Measurements from ENCODE around the gene CAMKK1. TPM values are rescaled to one million over a fixed set of nuclear protein-coding genes. Genes with fewer than 3 reads are reported as not detected.

CAMKK1 gene
- total and polyA plus RNA-seq, 2 donors (not counting 1 experiment from before 2014, with no cell fraction given) = 4.5 to 35.9 TPM

GRCh38 chr17:3903881-3904290 lies 11.0 kb upstream of the CAMKK1 start:
- Mint-ChIP-seq H3K27me3 (no peaks in the 10 kb centered on the region), H3K4me3 (peak overlapping the region; percentile 88), H3K9me3 (ENCODE audit: insufficient read depth) (no peaks in the 10 kb centered on the region), H3K4me1 (peaks cover 26% of the 10 kb centered on the region), H3K27ac (peak overlapping the region; percentile 37)
- ChIA-PET CTCF (interaction anchor here (1.2 to 5.9 kb wide), 7 partner anchors 10 to 61 kb away, joined by 3 to 47 read pairs (median 12); partner anchors contain the start of genes CAMKK1, NCBP3 and P2RX1), POLR2A (interaction anchor here (0.5 to 2.4 kb wide), 5 partner anchors 11 to 180 kb away, joined by 3 to 13 read pairs (median 7); partner anchors contain the start of genes CAMKK1 and P2RX1)
- ATAC-seq (ENCODE audit: low read depth) (no peak), DNase-seq (no peak)
- peak overlapping the region; percentile 74 for H3K4me2 ChIP-seq (replicated peaks; ENCODE audit: low read depth, low read length, poor library complexity, severe bottlenecking)
- H3K79me2 ChIP-seq (ENCODE audit: control insufficient read depth, insufficient read depth, low read length) = peaks cover 24% of the 10 kb centered on the region
- H3K4me3 ChIP-seq (ENCODE audit: control extremely low read depth in 1 of 5, extremely low read depth in 1 of 5, insufficient read depth in 1 of 5, low read depth in 2 of 5, low read length in 4 of 5) = no peak overlapping the region
- intact Hi-C loops (cut with micrococcal nuclease) = loop anchor here (1.0 to 2.0 kb wide), 2 partner anchors 11 to 57 kb away; partner anchors contain the start of genes CAMKK1 and NCBP3
- no peaks in the 10 kb centered on the region for H3K36me3 ChIP-seq (replicated peaks in 1 of 2; ENCODE audit: control extremely low read depth in 1 of 2, control insufficient read depth in 1 of 2, extremely low read depth in 1 of 2, insufficient read depth in 2 of 2, low read length in 1 of 2)
- no peak overlapping the region for H2AFZ ChIP-seq (ENCODE audit: insufficient read depth, low read depth, low read length, poor library complexity, severe bottlenecking)
- H4K20me1 ChIP-seq (ENCODE audit: control insufficient read depth, insufficient read depth, low read length, poor library complexity, severe bottlenecking) = no peaks in the 10 kb centered on the region
- TF ChIP-seq CTCF (IDR thresholded peaks at IDR 0.05) = no peak
- TF ChIP-seq EZH2 (IDR thresholded peaks at IDR 0.05; ENCODE audit: borderline replicate concordance, insufficient read depth, low read depth, low read length, poor library complexity, severe bottlenecking) = no peak
- peak overlapping the region; percentile 57 to 77 for H3K27ac ChIP-seq (ENCODE audit: low read length in 2 of 2)
- WGBS (ENCODE audit: insufficient coverage) = 95% methylated on average over 21 of the region's 21 CpGs
- no peaks in the 10 kb centered on the region for H3K27me3 ChIP-seq (replicated peaks in 1 of 4; ENCODE audit: control extremely low read depth in 1 of 4, control insufficient read depth in 3 of 4, insufficient read depth in 4 of 4, low read length in 3 of 4)
- H3K9ac ChIP-seq (ENCODE audit: low read length) = no peak overlapping the region
- H3K4me1 ChIP-seq (ENCODE audit: control insufficient read depth in 2 of 2, insufficient read depth in 2 of 2, low read length in 2 of 2) = peaks cover 19 to 22% of the 10 kb centered on the region in 2 donors
- H3K9me3 ChIP-seq (ENCODE audit: control extremely low read depth in 1 of 3, control insufficient read depth in 2 of 3, insufficient read depth in 1 of 3, low read length in 2 of 3) = no peaks in the 10 kb centered on the region

- POLR2A ChIA-PET = interaction anchor here (0.5 to 2.4 kb wide), 4 partner anchors 10 to 180 kb away, joined by 3 to 13 read pairs (median 6); partner anchors contain the start of genes CAMKK1 and P2RX1
- Mint-ChIP-seq H3K27me3 (no peaks in the 10 kb centered on the region), H3K4me3 (peak overlapping the region; percentile 88), H3K27ac (no peak overlapping the region), H3K9me3 (ENCODE audit: insufficient read depth) (no peaks in the 10 kb centered on the region), H3K4me1 (peaks cover 22% of the 10 kb centered on the region)
- no peak overlapping the region for H3K27ac ChIP-seq (ENCODE audit: low read length in 2 of 2)
- H3K9ac ChIP-seq (ENCODE audit: low read length) = no peak overlapping the region
- DNase-seq (no peak), ATAC-seq (ENCODE audit: low read depth) (no peak)
- H3K4me1 ChIP-seq (ENCODE audit: control insufficient read depth in 2 of 2, insufficient read depth in 2 of 2, low read length in 2 of 2) = peaks cover 16 to 19% of the 10 kb centered on the region in 2 donors
- intact Hi-C loops (cut with micrococcal nuclease) = no loop called here
- TF ChIP-seq CTCF (IDR thresholded peaks at IDR 0.05) (no peak), EZH2 (IDR thresholded peaks at IDR 0.05; ENCODE audit: borderline replicate concordance, insufficient read depth, low read depth, low read length, poor library complexity, severe bottlenecking) (no peak)
- no peak overlapping the region for H3K4me2 ChIP-seq (replicated peaks; ENCODE audit: low read depth, low read length, poor library complexity, severe bottlenecking)
- no peaks in the 10 kb centered on the region for H3K9me3 ChIP-seq (ENCODE audit: control extremely low read depth in 1 of 3, control insufficient read depth in 2 of 3, insufficient read depth in 1 of 3, low read length in 2 of 3)
- CTCF ChIA-PET = interaction anchor here (1.2 to 5.9 kb wide), 6 partner anchors 9 to 62 kb away, joined by 3 to 47 read pairs (median 18); partner anchors contain the start of genes CAMKK1 and NCBP3
- H3K27me3 ChIP-seq (replicated peaks in 1 of 4; ENCODE audit: control extremely low read depth in 1 of 4, control insufficient read depth in 3 of 4, insufficient read depth in 4 of 4, low read length in 3 of 4) = no peaks in the 10 kb centered on the region
- no peaks in the 10 kb centered on the region for H3K36me3 ChIP-seq (replicated peaks in 1 of 2; ENCODE audit: control extremely low read depth in 1 of 2, control insufficient read depth in 1 of 2, extremely low read depth in 1 of 2, insufficient read depth in 2 of 2, low read length in 1 of 2)
- peaks cover 17% of the 10 kb centered on the region for H3K79me2 ChIP-seq (ENCODE audit: control insufficient read depth, insufficient read depth, low read length)
- no peak overlapping the region for H2AFZ ChIP-seq (ENCODE audit: insufficient read depth, low read depth, low read length, poor library complexity, severe bottlenecking)
- H3K4me3 ChIP-seq (ENCODE audit: control extremely low read depth in 1 of 5, extremely low read depth in 1 of 5, insufficient read depth in 1 of 5, low read depth in 2 of 5, low read length in 4 of 5) = no peak overlapping the region
- WGBS (ENCODE audit: insufficient coverage) = 82% methylated on average over 20 of the region's 25 CpGs
- no peaks in the 10 kb centered on the region for H4K20me1 ChIP-seq (ENCODE audit: control insufficient read depth, insufficient read depth, low read length, poor library complexity, severe bottlenecking)
Measured at GRCh38 chr17:3903051-3903825, 10.4 kb upstream of the CAMKK1 start.

Data from B cell (primary cell).